SK-N-SH treated with all-trans-retinoic acid at 6 μM for 48 hours (cell line): Measurements from ENCODE around the gene CCN5.

Experiments
- PATZ1 ChIP-seq: fragments of 250-450 bp; sonication (Bioruptor Pico); IDR thresholded peaks from 2 replicates; pipeline ENCODE4 v1.8.0; 2020; ENCODE audit warnings: mild to moderate bottlenecking, moderate library complexity, borderline replicate concordance
- RARB ChIP-seq: fragments of 250-450 bp; sonication (Bioruptor Pico); IDR thresholded peaks from 2 replicates; pipeline ENCODE4 v1.8.0; 2021; ENCODE audit warnings: mild to moderate bottlenecking, moderate library complexity
- ZFP30 ChIP-seq: fragments of 450-650 bp; formaldehyde crosslinking; IDR thresholded peaks from 2 replicates; pipeline ENCODE4 v1.5.0; 2022; ENCODE audit warnings: mild to moderate bottlenecking, moderate library complexity
- ZNF70 ChIP-seq: fragments of 450-650 bp; formaldehyde crosslinking; IDR thresholded peaks from 2 replicates; pipeline ENCODE4 v1.5.0; 2020; ENCODE audit warnings: mild to moderate bottlenecking, moderate library complexity

- TF ChIP-seq ZFP30 = no peak
- no peak for TF ChIP-seq RARB (CRISPR knock-in tag)
- no peak for TF ChIP-seq PATZ1 (CRISPR knock-in tag)
- no peak for TF ChIP-seq ZNF70 (CRISPR knock-in tag)
Measured at GRCh38 chr20:44761423-44761822, 46.3 kb downstream of the CCN5 start.
